Measurements from ENCODE around the gene OR10A4.
"Not testable (repeated sequence)": the region's sequence is repeated elsewhere in the genome, so short reads cannot be mapped to it uniquely, and the experiment has no call there.

The OR10A4 gene

GRCh38 chr11:6900327-6900999 lies 24.0 kb downstream of the OR10A4 start:
- DNase-seq, result no peak

- DNase-seq, result not testable (repeated sequence)
Observed at GRCh38 chr11:6904804-6905203, 28.4 kb downstream of the OR10A4 start.

- DNase-seq, result no peak
Observed at GRCh38 chr11:6911378-6911777, 35.0 kb downstream of the OR10A4 start.

- DNase-seq, result no peak
Observed at GRCh38 chr11:6911948-6912347, 35.5 kb downstream of the OR10A4 start.

- no peak for DNase-seq
Observed at GRCh38 chr11:6919698-6920097, 43.3 kb downstream of the OR10A4 start.

GRCh38 chr11:6920702-6921101 lies 44.3 kb downstream of the OR10A4 start, which contains the start of gene OR2D3:
TSS of gene OR2D3 (plus strand) at chr11:6921002. CDS start at chr11:6921002, 0 bp downstream.
- no peak for DNase-seq

GRCh38 chr11:6925007-6925577 lies 48.7 kb downstream of the OR10A4 start:
- DNase-seq, result no peak

GRCh38 chr11:6925636-6926207 lies 49.3 kb downstream of the OR10A4 start:
- DNase-seq, result no peak

- DNase-seq, result no peak
Observed at GRCh38 chr11:6926208-6927029, 50.0 kb downstream of the OR10A4 start, which contains the start of gene ZNF215. TSS of gene ZNF215 (plus strand) at chr11:6926426. CDS start at chr11:6932273, 5,847 bp downstream.

GRCh38 chr11:6927030-6927617 lies 50.7 kb downstream of the OR10A4 start:
- no peak for DNase-seq

All from SHP77 treated with DMSO at 0.1 percent for 48 hours (cell line).